Body of pancreas (tissue), 4 donors: ENCODE data around the gene CCL20. TPM values are rescaled to one million over a fixed set of nuclear protein-coding genes. Genes with fewer than 3 reads are reported as not detected.

Experiments used
- ATAC-seq: fragments of 150-250 bp; one replicate; pipeline ENCODE4 v1.9.1; 2016
- DNase-seq, 4 donors: peaks; one replicate each; pipeline ENCODE4 v3.0.0-alpha.2; 2019
- H3K27ac ChIP-seq, 4 donors: fragments of 200-600 bp; sonication (generic); 1 replicate in 3 of 4; 2 replicates in 1 of 4; pipeline versions ENCODE4 v1.5.1 to v1.6.1; 2016 to 2019; ENCODE audit warnings: mild to moderate bottlenecking in 1 of 4, mixed read lengths in 1 of 4, moderate library complexity in 1 of 4
- H3K27me3 ChIP-seq, 2 donors: fragments of 200-600 bp; sonication (generic); one replicate each; pipeline ENCODE4 v1.6.0; 2016; ENCODE audit warnings: mild to moderate bottlenecking in 1 of 2
- H3K36me3 ChIP-seq, 2 donors: fragments of 200-600 bp; sonication (generic); replicated peaks in 1 of 2; 2 replicates each; pipeline ENCODE4 v1.5.1; 2016; ENCODE audit warnings: low read depth in 2 of 2; ENCODE audit not compliant: insufficient read depth in 1 of 2
- H3K4me1 ChIP-seq: fragments of 200-600 bp; sonication (generic); one replicate; pipeline ENCODE4 v1.6.0; 2016
- H3K4me3 ChIP-seq, 2 donors: fragments of 200-600 bp; sonication (generic); 1 replicate in 1 of 2; 2 replicates in 1 of 2; pipeline ENCODE4 v1.5.1; 2016 to 2019
- H3K9me3 ChIP-seq, 3 donors: fragments of 200-600 bp; sonication (generic); 1 replicate in 2 of 3; 2 replicates in 1 of 3; pipeline ENCODE4 v1.5.1; 2016
- POLR2A ChIP-seq, 3 donors: fragments of 450-650 bp; IDR thresholded peaks; one replicate each; pipeline ENCODE4 v1.6.1; 2016; ENCODE audit warnings: antibody characterized with exemption in 3 of 3, mild to moderate bottlenecking in 2 of 3
- WGBS, 2 donors: methylation state at CpG; one replicate each; pipeline ENCODE4 v1.1.5; 2017; 5-methylcytosine and 5-hydroxymethylcytosine counted together
- intact Hi-C: fragments of 100-400 bp; cut with DNase I; formaldehyde crosslinking; loops from one replicate; pipeline ENCODE4 v1.15.1; 2023
- total RNA-seq, 2 donors: library from RNA; depleted of rRNA; stranded (reverse); fragments of >200 nt; gene quantifications; one replicate each; pipeline ENCODE4 v1.1.0, GENCODE V29; 2016
- TF ChIP-seq, protein P1 (sequence below), 7 experiments: fragments of 450-650 bp in 4 of 7; fragments of 200-600 bp in 3 of 7; sonication (generic) in 3 of 7; IDR thresholded peaks; one replicate each; pipeline ENCODE4 v1.5.1; 2016 to 2019; ENCODE audit warnings: antibody characterized with exemption in 7 of 7

CCL20 gene
- total RNA-seq, 2 donors from 2014 or later: 2.6 TPM; not detected in 1

DNA sequence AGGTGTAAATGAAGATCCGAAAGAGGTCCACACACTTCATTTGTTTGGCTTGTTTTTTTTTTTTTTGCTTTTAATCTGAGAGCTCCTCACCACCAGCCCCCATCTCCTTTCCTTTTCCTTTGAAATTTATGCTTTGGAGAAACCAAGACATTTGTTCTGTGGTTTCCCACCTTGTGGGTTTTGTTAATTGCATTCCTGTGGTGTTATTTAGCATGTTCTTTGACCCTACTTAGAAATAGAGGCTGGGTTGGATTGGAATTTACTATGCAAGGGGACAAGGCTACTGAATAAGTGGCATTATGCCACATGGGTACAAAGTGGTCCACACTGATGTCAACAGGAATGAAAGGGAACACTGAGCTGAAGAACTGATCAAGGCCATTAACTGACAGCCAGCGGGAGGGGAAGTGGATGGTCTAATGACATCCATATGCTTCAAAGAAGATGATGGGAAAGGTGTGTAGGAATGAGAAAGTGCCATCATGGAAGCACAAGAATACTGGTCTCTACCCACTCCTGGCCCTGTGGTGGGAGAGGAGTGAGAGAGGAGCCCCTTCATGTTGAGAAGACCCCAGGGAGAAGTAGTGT, 8.9 kb downstream of the CCL20 start:
- TF ChIP-seq, protein P1, sequence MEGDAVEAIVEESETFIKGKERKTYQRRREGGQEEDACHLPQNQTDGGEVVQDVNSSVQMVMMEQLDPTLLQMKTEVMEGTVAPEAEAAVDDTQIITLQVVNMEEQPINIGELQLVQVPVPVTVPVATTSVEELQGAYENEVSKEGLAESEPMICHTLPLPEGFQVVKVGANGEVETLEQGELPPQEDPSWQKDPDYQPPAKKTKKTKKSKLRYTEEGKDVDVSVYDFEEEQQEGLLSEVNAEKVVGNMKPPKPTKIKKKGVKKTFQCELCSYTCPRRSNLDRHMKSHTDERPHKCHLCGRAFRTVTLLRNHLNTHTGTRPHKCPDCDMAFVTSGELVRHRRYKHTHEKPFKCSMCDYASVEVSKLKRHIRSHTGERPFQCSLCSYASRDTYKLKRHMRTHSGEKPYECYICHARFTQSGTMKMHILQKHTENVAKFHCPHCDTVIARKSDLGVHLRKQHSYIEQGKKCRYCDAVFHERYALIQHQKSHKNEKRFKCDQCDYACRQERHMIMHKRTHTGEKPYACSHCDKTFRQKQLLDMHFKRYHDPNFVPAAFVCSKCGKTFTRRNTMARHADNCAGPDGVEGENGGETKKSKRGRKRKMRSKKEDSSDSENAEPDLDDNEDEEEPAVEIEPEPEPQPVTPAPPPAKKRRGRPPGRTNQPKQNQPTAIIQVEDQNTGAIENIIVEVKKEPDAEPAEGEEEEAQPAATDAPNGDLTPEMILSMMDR (IDR thresholded peaks at IDR 0.05): no peak
- no peak for TF ChIP-seq POLR2A (IDR thresholded peaks at IDR 0.05)

DNA sequence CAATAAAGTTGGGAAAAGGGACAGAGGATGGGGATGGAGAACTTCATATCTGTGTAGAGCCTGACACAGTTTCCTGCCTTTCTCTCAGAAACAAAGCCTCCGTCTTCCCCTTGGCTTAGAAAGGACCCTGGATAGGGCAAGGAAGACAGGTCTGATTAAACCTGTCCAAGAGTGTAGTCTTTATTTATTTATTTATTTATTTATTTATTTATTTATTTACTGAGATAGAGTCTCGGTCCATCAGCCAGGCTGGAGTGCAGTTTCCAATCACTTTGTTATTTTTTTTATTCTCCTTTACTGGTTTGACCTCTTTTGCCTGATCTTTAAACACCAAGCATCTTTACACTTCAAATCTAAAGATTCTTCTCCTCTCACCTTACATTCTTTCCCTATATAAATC, 10.3 kb downstream of the CCL20 start:
- DNase-seq (no peak), ATAC-seq (no peak)
- WGBS, 2 donors: 41 to 46% methylated on average over 2 of the region's 2 CpGs
- no peak overlapping the region for H3K27ac ChIP-seq
- H3K4me1 ChIP-seq: no peaks in the 10 kb centered on the region
- H3K27me3 ChIP-seq: no peaks in the 10 kb centered on the region
- no peaks in the 10 kb centered on the region for H3K9me3 ChIP-seq
- H3K4me3 ChIP-seq: no peak overlapping the region
- intact Hi-C loops: no loop called here
- TF ChIP-seq POLR2A (IDR thresholded peaks at IDR 0.05): no peak
- TF ChIP-seq, protein P1 (IDR thresholded peaks at IDR 0.05): no peak
- no peaks in the 10 kb centered on the region for H3K36me3 ChIP-seq

More for the DNA sequence above, 8.9 kb downstream of the CCL20 start:
- ATAC-seq (no peak), DNase-seq (no peak)
- Histone ChIP-seq H3K27ac (no peak overlapping the region), H3K4me1 (no peaks in the 10 kb centered on the region), H3K27me3 (no peaks in the 10 kb centered on the region), H3K36me3 (no peaks in the 10 kb centered on the region), H3K9me3 (no peaks in the 10 kb centered on the region), H3K4me3 (no peak overlapping the region)
- intact Hi-C loops: no loop called here
- 72 to 78% methylated on average over 2 of the region's 2 CpGs for WGBS, 2 donors

DNA sequence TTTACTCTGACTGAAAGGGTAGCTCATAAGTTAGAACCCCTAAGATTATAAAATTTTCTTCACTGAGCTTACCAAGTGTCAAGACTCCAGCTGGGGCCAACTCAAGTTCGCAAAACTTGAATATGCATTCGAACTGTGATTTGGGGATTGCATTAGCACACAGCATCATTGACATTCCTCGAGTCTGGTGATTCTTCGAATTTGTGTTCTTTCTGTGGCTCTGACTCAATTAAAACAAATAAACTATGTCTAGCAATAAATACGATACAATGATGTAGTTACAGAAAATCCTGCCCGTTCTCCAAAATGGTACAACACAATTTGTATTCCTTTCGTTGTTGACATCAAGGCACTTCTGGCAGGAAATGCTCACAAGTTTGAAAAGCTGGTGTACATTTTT, 11.1 kb downstream of the CCL20 start:
- ATAC-seq: no peak
- no peaks in the 10 kb centered on the region for H3K36me3 ChIP-seq
- no peak overlapping the region for H3K4me3 ChIP-seq
- WGBS, 2 donors: 72 to 75% methylated on average over 7 of the region's 7 CpGs
- H3K27me3 ChIP-seq: no peaks in the 10 kb centered on the region
- H3K9me3 ChIP-seq: no peaks in the 10 kb centered on the region
- no peak for DNase-seq
- no peak overlapping the region for H3K27ac ChIP-seq
- no peak for TF ChIP-seq POLR2A (IDR thresholded peaks at IDR 0.05)
- TF ChIP-seq, protein P1 (IDR thresholded peaks at IDR 0.05): no peak
- H3K4me1 ChIP-seq: no peaks in the 10 kb centered on the region
- intact Hi-C loops: no loop called here

DNA sequence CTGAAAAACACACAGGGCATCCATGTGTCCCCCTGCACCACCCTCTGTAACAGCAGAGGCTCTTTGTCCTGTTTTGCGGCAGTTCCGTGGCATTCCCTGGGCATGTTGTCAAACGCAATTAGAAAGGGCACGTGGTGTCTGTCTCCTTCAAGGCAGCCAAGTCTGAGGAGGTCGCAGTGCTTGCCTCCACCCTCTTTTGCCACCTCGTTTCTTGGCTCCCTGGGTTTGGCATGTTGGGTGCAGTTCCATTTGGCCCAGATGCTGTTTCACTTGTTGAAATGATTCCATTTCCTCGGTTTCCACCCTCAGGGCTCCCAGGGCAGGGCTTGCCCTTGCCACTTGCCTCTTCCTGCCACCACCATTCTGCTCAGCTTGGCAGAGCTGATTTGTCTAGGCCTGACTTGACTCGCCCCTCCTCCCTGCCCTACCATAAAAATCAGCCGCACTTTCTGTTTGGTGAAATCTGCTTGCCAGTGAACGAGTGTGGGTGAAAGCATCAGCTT, 12.4 kb downstream of the CCL20 start:
- H3K4me3 ChIP-seq: no peak overlapping the region
- H3K9me3 ChIP-seq: no peaks in the 10 kb centered on the region
- intact Hi-C loops: no loop called here
- TF ChIP-seq POLR2A (IDR thresholded peaks at IDR 0.05): no peak
- TF ChIP-seq, protein P1 (IDR thresholded peaks at IDR 0.05): no peak
- WGBS, 2 donors: 66 to 79% methylated on average over 10 of the region's 10 CpGs
- no peaks in the 10 kb centered on the region for H3K36me3 ChIP-seq
- DNase-seq (no peak), ATAC-seq (no peak)
- H3K27me3 ChIP-seq: no peaks in the 10 kb centered on the region
- H3K4me1 ChIP-seq: no peaks in the 10 kb centered on the region
- no peak overlapping the region for H3K27ac ChIP-seq

DNA sequence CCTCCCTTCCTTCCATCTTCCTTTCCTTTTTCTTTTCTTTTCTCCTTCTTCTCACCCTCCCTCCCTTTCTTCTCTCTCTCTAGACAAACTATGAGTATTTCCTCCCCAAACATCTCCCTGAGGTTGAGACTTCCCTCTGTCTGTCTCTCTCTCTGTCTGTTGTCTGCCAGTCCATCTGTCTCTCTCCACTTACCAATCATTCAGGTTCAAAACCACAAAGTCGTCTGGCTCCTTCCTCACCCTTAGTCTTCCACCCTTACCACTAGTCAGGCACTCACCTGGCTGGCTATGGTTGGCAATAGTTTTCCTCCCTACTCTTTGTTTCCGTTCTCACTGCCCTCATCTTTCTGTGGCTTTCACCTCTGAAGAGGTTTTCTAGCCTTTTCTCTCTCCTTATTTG, 12.9 kb downstream of the CCL20 start:
- intact Hi-C loops: no loop called here
- no peaks in the 10 kb centered on the region for H3K36me3 ChIP-seq
- no peak for TF ChIP-seq POLR2A (IDR thresholded peaks at IDR 0.05)
- TF ChIP-seq, protein P1 (IDR thresholded peaks at IDR 0.05): no peak
- H3K9me3 ChIP-seq: no peaks in the 10 kb centered on the region
- DNase-seq: no peak
- no peak overlapping the region for H3K4me3 ChIP-seq
- no peak overlapping the region for H3K27ac ChIP-seq
- H3K4me1 ChIP-seq: no peaks in the 10 kb centered on the region
- H3K27me3 ChIP-seq: no peaks in the 10 kb centered on the region
- WGBS, 2 donors: 13 to 33% methylated on average over 2 of the region's 2 CpGs
- ATAC-seq: no peak
